AG09309 (cell line): ENCODE results near the gene GRID2.

Experiments
- DNase-seq: peaks from one replicate; pipeline ENCODE4 v3.0.0-alpha.2; 2010; ENCODE audit warnings: low read depth
- H3K4me3 ChIP-seq: 2 replicates; pipeline ENCODE4 v1.5.1; 2011; ENCODE audit warnings: mild to moderate bottlenecking, low read depth, low read length, moderate library complexity; ENCODE audit not compliant: control insufficient read depth
- TF ChIP-seq, protein P1 (sequence below): IDR thresholded peaks from 2 replicates; pipeline ENCODE4 v1.5.1; 2011; ENCODE audit warnings: mild to moderate bottlenecking, low read depth, low read length, inconsistent platforms; ENCODE audit not compliant: insufficient read depth, control insufficient read depth; ENCODE audit errors: missing control alignments

Gene GRID2

DNA sequence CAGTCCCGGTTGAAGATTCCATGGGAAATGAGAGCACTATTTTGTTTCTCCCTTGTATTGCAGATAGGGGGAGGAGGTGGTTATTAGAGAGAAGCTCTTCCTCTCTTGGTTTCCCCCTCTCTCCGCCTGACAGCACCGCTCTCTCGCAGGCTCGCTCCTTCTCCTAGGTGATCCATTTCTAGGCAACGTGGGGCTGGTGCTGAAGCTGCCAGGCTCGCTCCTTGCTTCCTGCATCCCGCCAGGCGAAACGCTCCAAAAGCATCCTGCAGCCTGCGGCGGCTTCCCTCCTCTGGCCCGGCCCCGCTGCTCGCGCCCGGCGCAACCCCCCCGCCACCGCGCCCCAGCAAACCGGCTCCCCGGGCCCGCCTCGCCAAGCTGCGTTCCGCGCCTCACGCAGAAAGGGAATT is at the start of gene GRID2:
Gene GRID2 (plus strand): TSS at position 346 of the 407 bp plus-strand sequence.
- DNase-seq, result no peak
- H3K4me3 ChIP-seq, result no peak within 1 kb of the TSS
- TF ChIP-seq, protein P1, sequence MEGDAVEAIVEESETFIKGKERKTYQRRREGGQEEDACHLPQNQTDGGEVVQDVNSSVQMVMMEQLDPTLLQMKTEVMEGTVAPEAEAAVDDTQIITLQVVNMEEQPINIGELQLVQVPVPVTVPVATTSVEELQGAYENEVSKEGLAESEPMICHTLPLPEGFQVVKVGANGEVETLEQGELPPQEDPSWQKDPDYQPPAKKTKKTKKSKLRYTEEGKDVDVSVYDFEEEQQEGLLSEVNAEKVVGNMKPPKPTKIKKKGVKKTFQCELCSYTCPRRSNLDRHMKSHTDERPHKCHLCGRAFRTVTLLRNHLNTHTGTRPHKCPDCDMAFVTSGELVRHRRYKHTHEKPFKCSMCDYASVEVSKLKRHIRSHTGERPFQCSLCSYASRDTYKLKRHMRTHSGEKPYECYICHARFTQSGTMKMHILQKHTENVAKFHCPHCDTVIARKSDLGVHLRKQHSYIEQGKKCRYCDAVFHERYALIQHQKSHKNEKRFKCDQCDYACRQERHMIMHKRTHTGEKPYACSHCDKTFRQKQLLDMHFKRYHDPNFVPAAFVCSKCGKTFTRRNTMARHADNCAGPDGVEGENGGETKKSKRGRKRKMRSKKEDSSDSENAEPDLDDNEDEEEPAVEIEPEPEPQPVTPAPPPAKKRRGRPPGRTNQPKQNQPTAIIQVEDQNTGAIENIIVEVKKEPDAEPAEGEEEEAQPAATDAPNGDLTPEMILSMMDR, result no peak

DNA sequence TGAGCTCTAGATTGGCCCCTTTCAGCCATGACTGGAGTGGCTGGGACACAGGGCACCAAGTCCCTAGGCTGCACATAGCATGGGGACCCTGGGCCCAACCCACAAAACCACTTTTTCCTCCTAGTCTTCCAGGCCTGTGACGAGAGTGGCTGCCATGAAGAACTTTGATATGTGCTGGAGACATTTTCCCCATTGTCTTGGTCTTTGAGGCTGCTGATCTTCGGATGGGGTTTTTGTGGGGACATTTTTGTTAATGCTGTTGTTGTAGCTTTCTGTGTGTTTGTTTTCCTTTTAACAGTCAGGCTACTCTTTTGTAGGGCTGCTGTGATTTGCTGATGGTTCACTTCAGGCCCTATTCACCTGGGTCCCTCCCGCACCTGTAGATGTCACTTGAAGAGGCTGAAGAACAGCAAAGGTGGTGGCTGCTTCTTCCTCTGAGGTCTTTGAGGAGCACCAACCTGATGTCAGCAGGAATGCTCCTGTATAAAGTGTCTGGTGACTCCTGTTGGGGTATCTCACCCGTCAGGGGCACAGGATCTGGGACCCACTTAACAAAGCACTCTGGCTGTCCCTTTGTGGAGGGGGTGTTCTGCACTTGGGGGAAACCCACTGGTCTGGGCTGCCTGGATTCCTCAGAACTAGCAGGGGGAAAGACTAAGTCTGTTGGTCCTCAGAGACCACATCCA is 49.6 kb upstream of the GRID2 start:
- TF ChIP-seq, protein P1, result no peak
- no peak overlapping the region for H3K4me3 ChIP-seq
- DNase-seq, result no peak

DNA sequence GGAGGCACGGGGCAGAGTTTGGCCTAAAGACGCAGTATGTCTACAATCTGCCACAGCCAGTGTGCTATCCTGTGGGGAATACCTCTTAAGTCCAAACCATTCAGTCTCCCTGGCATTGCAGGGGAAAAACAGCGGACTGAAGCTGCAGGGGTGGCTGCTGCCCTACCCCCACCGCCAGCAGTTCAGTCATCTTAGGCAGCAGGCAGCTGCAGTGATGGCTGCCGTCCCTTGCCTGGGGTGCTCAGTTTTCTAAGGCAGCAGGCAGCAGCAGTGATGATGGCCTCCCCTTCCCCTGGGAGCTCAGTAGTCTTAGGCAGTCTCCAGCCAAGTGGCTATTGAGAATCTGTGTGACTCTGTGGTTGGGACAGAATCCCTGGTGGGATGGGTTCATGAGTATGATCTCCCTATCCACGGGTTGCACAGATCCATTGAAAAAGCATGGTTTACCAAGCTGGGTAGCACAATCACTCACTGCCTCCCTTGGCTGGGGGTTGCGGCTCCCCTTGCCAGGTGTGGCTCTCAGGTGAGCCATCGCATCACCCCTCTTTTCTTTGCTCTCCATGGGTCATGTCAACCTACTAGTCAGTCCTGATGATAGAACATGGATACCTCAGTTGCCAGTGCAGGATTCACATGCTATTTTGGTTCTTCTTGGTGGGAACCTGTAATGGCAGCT is 48.9 kb upstream of the GRID2 start:
- TF ChIP-seq, protein P1, result no peak
- no peak overlapping the region for H3K4me3 ChIP-seq
- no peak for DNase-seq

DNA sequence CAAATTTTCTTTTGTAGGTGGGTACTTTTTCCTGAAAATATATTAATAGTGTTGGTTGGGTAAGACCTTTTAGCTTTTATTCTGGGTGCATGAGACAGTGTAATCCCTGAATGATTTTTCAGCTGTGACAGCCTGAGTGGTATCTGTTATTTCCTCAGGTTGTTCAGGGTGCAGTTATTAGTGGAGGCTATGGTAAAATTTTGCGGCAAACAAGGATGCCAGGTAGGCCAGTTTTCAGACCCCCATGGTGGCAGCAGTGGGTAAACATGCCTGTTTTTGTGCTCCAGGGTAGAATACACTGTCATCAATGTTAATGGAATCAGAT is 47.9 kb upstream of the GRID2 start:
- TF ChIP-seq, protein P1, result no peak
- no peak overlapping the region for H3K4me3 ChIP-seq
- DNase-seq, result no peak

DNA sequence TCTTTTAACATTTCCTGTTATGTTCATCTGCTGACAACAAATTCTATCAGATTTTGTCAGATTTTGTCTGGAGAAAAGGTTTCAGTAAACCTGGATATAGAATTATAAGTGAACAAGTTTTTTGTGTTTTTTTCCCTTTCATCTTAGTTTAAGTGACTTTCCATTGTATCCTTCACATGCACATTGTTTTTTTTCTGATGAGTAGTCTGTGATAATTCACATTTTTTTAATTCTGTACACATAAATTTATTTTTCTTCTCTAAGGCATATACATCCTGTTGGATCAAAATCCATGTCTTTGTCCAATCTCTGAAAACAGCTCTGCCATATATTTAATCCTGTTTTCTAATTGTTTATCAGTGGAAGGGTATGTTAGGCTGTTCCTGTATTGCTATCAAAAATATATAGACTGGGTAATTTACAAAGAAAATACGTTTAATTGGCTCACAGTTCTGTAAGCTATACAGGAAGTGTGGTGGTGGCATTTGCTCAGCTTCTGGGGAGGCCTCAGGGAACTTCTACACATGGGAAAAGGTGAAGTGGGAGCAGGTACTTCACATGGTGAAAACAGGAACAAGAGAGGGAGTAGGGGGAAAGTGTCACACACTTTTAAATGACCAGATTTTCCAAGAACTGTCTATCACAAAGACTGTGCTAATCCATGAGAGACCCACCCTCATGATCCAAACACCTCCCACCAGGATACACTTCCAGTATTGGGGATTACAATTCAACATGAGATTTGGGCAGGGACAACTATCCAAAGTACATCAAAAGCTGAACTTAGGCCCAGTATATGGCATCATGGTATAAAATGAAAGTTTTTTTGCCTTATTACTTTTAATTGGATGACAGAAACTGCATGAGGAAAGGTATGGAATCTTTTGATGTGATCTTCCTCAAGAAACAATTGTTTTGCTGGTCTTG is 45.6 kb upstream of the GRID2 start:
- DNase-seq, result no peak
- H3K4me3 ChIP-seq, result no peak overlapping the region
- TF ChIP-seq, protein P1, result no peak

DNA sequence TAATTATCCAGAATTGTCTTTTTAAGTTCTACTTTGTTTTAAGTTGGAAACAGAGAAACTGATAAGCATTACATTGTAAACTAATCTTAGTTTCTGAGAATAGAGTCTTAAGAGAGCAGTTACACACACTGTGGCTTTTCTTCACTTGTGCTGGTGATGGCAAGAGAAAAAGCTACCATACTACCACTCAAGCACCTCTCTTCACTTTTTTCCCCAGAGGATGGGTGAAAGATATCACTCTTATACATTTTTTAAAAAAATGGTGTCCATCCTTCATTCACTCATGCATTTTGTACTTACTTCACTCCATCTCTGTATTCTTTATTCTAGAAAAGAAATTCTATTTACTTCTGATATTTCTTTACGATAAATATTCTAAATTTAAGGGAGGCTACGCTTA is 42.5 kb upstream of the GRID2 start:
- H3K4me3 ChIP-seq, result no peak overlapping the region
- TF ChIP-seq, protein P1, result no peak
- DNase-seq, result no peak
